Measurements from ENCODE around the gene UPF1. TPM values are rescaled to one million over a fixed set of nuclear protein-coding genes. Genes with fewer than 3 reads are reported as not detected.
"Not testable (repeated sequence)": the region's sequence is repeated elsewhere in the genome, so short reads cannot be mapped to it uniquely, and the experiment has no call there.

The UPF1 gene
- total RNA-seq, 1 donor from 2014 or later, result 110 TPM

DNA sequence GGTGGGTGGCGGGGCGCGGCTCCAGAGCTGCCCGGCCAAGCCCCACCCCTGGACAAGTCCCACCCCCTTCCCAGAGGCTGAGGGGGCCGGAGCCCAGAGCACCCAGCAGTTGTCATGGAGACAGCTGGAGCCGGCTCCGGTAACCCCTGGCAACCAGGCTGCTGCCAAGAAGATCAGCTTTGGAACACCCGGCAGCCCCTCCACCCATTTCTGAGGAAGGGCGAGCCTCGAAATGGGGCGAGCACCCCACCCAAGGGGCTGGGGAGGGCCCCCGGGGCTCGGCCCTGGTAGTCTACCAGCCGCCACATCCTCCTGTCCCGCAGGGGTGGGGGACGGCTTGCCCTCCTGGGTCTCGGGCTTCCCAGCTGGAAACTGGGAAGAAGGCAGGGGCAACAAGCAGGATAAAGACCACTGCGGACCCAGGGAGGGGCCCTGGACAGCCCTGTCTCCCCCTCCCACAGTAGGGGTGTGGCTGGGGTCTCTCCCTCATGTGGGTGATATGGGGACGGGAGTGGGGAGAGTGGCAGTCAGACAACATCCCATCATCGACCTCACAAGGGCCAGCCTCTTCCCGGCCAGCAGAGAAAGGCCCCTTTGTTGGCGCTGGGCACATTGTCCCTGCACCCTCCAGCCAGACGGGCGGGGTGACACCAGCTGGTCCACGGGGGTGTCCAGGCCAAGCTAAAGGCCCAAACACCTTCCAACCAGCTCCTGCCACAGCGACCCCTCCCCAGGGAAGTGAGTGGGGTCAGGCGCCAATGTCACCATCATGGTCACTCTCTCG is 62.7 kb downstream of the UPF1 start:
- intact Hi-C loops (cut with micrococcal nuclease), result no loop called here
- Mint-ChIP-seq H3K4me3 (no peak overlapping the region), H3K9me3 (no peaks in the 10 kb centered on the region), H3K27me3 (peaks cover 30% of the 10 kb centered on the region), H3K4me1 (peaks cover 2% of the 10 kb centered on the region), H3K27ac (no peak overlapping the region), H3K36me3 (ENCODE audit: low read depth) (peaks cover 5% of the 10 kb centered on the region)
- DNase-seq, result no peak

GRCh38 chr19:18895038-18895823 is 63.5 kb downstream of the UPF1 start:
- Mint-ChIP-seq H3K36me3 (ENCODE audit: low read depth) (peaks cover 8% of the 10 kb centered on the region), H3K4me1 (peaks cover 2% of the 10 kb centered on the region), H3K27ac (no peak overlapping the region), H3K9me3 (no peaks in the 10 kb centered on the region), H3K4me3 (no peak overlapping the region), H3K27me3 (peaks cover 26% of the 10 kb centered on the region)
- DNase-seq, result no peak
- intact Hi-C loops (cut with micrococcal nuclease), result no loop called here

- Mint-ChIP-seq H3K36me3 (ENCODE audit: low read depth) (peaks cover 12% of the 10 kb centered on the region), H3K9me3 (no peaks in the 10 kb centered on the region), H3K4me3 (peak within 1 kb of the TSS; percentile 78), H3K4me1 (peaks cover 2% of the 10 kb centered on the region), H3K27me3 (peaks cover 26% of the 10 kb centered on the region), H3K27ac (no peak within 1 kb of the TSS)
- DNase-seq, result no peak
- intact Hi-C loops (cut with micrococcal nuclease), result no loop called here
Observed at GRCh38 chr19:18895824-18896341, 64.1 kb downstream of the UPF1 start, which contains the start of gene CERS1. TSS of gene CERS1 (minus strand) at chr19:18896158. CDS start at chr19:18896072, 86 bp downstream.

DNA sequence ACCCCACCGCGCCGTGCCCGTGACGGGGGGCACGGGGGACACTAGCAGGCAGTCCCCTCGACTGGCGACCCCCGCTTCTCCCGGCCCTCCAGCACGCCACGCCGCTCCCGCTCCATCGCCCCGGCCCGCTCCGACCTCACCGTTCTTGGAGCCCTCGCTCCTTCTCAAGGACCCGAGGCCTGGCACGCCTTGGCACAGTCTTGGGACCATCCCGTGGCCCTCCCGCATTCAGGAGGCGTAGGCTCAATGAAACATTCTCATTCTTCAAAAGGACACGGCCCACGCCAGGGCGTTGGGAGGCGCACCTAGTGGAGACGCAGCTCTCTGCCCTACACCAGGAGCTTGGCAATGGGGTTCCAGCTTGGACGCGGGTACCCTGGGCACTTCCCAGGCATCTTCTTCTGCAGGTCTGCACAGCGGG is 64.7 kb downstream of the UPF1 start:
- Mint-ChIP-seq H3K4me1 (peaks cover 2% of the 10 kb centered on the region), H3K9me3 (no peaks in the 10 kb centered on the region), H3K27ac (no peak overlapping the region), H3K27me3 (peaks cover 26% of the 10 kb centered on the region), H3K36me3 (ENCODE audit: low read depth) (peaks cover 14% of the 10 kb centered on the region), H3K4me3 (peak overlapping the region; percentile 78)
- intact Hi-C loops (cut with micrococcal nuclease), result no loop called here
- DNase-seq, result no peak

- Mint-ChIP-seq H3K4me3 (no peak overlapping the region), H3K36me3 (ENCODE audit: low read depth) (peaks cover 15% of the 10 kb centered on the region), H3K9me3 (no peaks in the 10 kb centered on the region), H3K4me1 (peaks cover 2% of the 10 kb centered on the region), H3K27ac (no peak overlapping the region), H3K27me3 (peaks cover 26% of the 10 kb centered on the region)
- DNase-seq, result no peak
- intact Hi-C loops (cut with micrococcal nuclease), result no loop called here
Observed at GRCh38 chr19:18897094-18898029, 65.6 kb downstream of the UPF1 start.

- intact Hi-C loops (cut with micrococcal nuclease), result no loop called here
- peaks cover 22% of the 10 kb centered on the region for H3K27me3 Mint-ChIP-seq
- no peak overlapping the region for H3K27ac Mint-ChIP-seq
- peaks cover 17% of the 10 kb centered on the region for H3K36me3 Mint-ChIP-seq (ENCODE audit: low read depth)
- H3K4me1 Mint-ChIP-seq, result peaks cover 2% of the 10 kb centered on the region
- H3K4me3 Mint-ChIP-seq, result no peak overlapping the region
- DNase-seq, result no peak
- H3K9me3 Mint-ChIP-seq, result no peaks in the 10 kb centered on the region
Observed at GRCh38 chr19:18898081-18898606, 66.4 kb downstream of the UPF1 start.

- Mint-ChIP-seq H3K4me1 (peaks cover 2% of the 10 kb centered on the region), H3K9me3 (no peaks in the 10 kb centered on the region), H3K36me3 (ENCODE audit: low read depth) (peaks cover 20% of the 10 kb centered on the region), H3K27me3 (peaks cover 17% of the 10 kb centered on the region), H3K4me3 (no peak overlapping the region), H3K27ac (no peak overlapping the region)
- intact Hi-C loops (cut with micrococcal nuclease), result no loop called here
- DNase-seq, result no peak
Observed at GRCh38 chr19:18898607-18899408, 67.0 kb downstream of the UPF1 start.

GRCh38 chr19:18899624-18900560 is 68.1 kb downstream of the UPF1 start:
- H3K36me3 Mint-ChIP-seq (ENCODE audit: low read depth), result peaks cover 20% of the 10 kb centered on the region
- no peak for DNase-seq
- H3K4me1 Mint-ChIP-seq, result peaks cover 2% of the 10 kb centered on the region
- H3K27ac Mint-ChIP-seq, result no peak overlapping the region
- intact Hi-C loops (cut with micrococcal nuclease), result no loop called here
- no peaks in the 10 kb centered on the region for H3K9me3 Mint-ChIP-seq
- H3K4me3 Mint-ChIP-seq, result no peak overlapping the region
- peaks cover 13% of the 10 kb centered on the region for H3K27me3 Mint-ChIP-seq

- peaks cover 2% of the 10 kb centered on the region for H3K4me1 Mint-ChIP-seq
- peaks cover 23% of the 10 kb centered on the region for H3K36me3 Mint-ChIP-seq (ENCODE audit: low read depth)
- peaks cover 13% of the 10 kb centered on the region for H3K27me3 Mint-ChIP-seq
- no peak overlapping the region for H3K27ac Mint-ChIP-seq
- intact Hi-C loops (cut with micrococcal nuclease), result no loop called here
- no peak for DNase-seq
- no peak overlapping the region for H3K4me3 Mint-ChIP-seq
- no peaks in the 10 kb centered on the region for H3K9me3 Mint-ChIP-seq
Observed at GRCh38 chr19:18900700-18901481, 69.1 kb downstream of the UPF1 start.

DNA sequence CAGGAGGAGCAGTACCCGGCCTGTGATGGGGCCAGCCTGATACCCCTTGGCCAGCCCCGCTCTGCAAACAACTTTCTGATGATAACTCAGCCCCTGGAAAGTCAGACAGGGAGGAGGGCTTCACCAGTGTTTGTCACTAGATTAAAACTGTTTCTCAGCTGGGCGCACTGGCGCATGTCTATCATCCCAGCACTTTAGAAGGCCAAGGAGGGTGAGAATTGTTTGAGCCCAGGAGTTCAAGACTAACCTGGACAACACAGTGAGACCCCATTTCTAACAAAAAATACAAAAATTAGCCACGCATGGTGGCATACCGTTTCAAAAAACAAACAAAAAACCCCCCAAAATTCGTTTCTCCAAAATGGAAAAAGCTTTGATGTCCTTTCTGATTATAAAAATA is 69.7 kb downstream of the UPF1 start:
- H3K4me3 Mint-ChIP-seq, result no peak overlapping the region
- no peaks in the 10 kb centered on the region for H3K9me3 Mint-ChIP-seq
- H3K36me3 Mint-ChIP-seq (ENCODE audit: low read depth), result peaks cover 26% of the 10 kb centered on the region
- intact Hi-C loops (cut with micrococcal nuclease), result no loop called here
- H3K27me3 Mint-ChIP-seq, result peaks cover 12% of the 10 kb centered on the region
- DNase-seq, result no peak
- no peak overlapping the region for H3K27ac Mint-ChIP-seq
- H3K4me1 Mint-ChIP-seq, result peaks cover under 1% of the 10 kb centered on the region

DNA sequence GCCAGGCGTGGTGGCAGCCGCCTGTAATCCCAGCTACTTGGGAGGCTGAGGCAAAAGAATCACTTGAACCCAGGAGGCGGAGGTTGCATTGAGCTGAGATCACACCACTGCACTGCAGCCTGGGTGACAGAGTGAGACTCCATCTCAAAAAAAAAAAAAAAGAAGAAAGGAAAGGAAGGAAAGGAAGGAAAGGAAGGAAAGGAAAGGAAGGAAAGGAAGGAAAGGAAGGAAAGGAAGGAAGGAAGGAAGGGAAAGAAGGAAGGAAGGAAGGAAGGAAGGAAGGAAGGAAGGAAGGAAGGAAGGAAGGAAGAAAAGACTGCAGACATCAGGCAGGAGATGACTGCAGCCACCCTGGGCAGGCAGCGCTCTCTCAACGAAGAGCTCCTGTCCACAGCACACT is 70.8 kb downstream of the UPF1 start:
- H3K4me1 Mint-ChIP-seq; H3K27me3 Mint-ChIP-seq; H3K9me3 Mint-ChIP-seq; intact Hi-C loops (cut with micrococcal nuclease); H3K4me3 Mint-ChIP-seq; H3K27ac Mint-ChIP-seq; DNase-seq: not testable (repeated sequence)
- H3K36me3 Mint-ChIP-seq (ENCODE audit: low read depth), result peaks cover 26% of the 10 kb centered on the region

Data from activated CD4-positive, alpha-beta T cell treated with anti-CD3 and anti-CD28 coated beads, Interleukin-2, amount 10 ng/mL, durations not matched to agents 24 days and 14 days (primary cell).